GM12873 (cell line): ENCODE results near the gene MARCHF7.

Source experiments
- CTCF ChIP-seq: IDR thresholded peaks from 2 replicates; pipeline ENCODE4 v1.5.1; 2012; ENCODE audit warnings: low read depth, mild to moderate bottlenecking, moderate library complexity, low read length, control low read depth; ENCODE audit not compliant: insufficient read depth; ENCODE audit errors: missing control alignments

The MARCHF7 gene

DNA sequence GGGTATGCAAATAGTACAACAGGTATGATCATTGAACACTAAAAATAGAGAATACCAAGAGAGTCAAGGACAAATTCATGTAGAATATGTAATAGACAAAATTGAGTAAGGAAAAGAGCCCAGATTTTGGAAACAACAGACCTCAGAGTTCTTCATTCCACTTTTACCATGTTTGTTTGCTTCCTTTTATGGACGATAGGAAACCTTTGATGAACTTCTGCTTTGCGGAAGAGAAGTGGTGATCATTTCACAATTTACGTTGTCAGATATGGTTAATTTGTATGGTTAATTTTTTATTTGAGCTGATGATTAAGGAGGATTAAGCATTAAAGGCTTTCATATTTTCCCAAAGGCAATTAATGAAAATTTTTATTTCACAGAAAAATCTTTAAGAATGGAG is 16.3 kb downstream of the MARCHF7 start:
- TF ChIP-seq CTCF: no peak

DNA sequence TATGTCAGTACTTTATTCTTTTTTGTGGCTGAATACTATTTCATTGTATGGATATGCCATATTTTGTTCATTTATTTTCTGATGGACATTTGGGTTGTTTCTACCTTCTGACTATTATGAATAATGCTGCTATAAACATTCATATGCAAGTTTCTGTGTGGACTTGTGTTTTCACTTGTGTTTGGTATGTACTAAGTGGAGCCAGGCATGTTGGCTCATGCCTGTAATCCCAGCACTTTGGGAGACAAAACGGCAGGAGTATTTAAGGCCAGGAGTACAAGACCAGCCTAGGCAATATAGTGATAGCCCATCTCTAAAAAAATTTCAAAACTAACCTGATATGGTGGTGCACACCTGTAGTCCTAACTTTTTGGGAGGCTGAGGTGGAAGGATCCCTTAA is 23.3 kb downstream of the MARCHF7 start:
- no peak for TF ChIP-seq CTCF

DNA sequence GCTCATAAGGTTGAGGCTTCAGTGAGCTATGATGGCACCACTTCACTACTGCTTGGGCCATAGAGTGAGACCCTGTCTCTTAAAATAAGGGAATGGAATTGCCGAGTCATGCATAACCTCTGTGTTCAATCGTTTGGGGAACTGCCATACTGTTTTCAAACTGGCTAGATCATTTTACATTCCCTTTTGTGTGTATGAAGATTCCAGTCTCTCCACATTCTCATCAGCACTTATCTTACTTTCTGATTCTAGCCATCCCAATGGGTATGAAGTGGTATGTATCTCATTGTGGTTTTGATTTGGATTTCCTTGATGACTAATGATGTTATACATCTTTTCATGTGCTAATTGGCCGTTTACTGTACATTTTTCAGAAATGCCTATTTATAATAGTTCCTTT is 23.7 kb downstream of the MARCHF7 start:
- no peak for TF ChIP-seq CTCF

- no peak for TF ChIP-seq CTCF
Measured at GRCh38 chr2:159737292-159737916, 25.1 kb downstream of the MARCHF7 start.

DNA sequence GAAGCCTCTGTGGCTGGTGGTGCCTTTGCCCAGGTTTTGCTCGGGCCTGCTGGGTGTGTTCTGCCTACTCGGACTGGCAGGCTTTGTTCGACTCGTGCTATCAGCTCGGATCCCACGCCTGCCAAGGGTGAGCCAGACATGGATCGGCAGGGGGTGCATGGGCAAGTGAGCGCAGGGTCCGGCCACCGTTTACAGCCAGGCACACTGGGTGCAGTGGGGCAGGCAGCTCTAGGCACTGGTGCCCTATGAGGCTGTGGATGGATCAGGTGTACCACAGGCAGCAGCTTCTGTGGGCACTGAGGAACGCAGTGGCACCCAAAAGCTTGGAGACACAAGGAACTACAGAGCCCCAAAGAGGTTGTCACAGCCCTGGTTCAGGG is 25.6 kb downstream of the MARCHF7 start:
- no peak for TF ChIP-seq CTCF

DNA sequence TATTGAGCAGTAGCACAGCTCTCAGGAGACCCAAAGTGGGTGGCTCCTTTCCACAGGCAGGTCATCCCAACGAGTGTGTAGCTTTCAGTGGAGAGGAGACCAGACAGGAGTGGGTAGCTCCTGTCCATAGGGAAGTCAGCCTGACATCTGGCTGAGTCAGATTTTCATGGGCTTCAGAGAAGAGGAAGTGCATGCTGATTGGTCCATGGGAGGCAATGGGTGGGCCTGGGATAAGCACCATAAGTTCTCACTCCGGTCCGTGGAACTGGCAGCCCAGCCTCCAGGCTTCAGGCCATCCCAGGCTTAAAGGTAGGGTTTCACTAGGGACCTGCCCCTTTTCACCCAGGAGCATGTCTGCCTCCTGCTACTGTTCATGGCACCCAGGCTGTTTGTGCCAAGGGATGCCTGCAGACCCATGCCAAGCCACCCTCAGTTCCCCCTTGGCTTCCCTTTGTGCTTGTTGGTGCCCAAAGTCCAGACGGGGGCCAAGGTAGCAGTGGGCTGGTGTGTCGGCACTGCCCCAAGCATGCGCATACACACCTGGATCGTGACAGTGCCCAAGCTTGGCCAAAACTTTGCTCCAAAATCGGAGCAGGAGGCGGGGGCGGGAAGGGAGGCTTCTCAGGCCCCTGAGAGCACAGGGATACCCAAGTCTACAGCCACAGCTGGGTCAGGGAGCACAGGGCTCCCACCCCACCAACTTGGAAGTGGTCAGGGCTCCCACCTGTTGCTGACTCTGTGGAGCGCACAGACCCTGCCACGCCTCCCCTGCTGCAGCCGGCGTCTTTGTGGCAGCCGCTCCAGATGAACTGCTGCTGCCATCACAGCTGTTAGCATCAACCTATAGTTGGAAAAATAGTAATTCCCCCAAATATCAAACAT is 26.4 kb downstream of the MARCHF7 start:
- TF ChIP-seq CTCF: no peak

DNA sequence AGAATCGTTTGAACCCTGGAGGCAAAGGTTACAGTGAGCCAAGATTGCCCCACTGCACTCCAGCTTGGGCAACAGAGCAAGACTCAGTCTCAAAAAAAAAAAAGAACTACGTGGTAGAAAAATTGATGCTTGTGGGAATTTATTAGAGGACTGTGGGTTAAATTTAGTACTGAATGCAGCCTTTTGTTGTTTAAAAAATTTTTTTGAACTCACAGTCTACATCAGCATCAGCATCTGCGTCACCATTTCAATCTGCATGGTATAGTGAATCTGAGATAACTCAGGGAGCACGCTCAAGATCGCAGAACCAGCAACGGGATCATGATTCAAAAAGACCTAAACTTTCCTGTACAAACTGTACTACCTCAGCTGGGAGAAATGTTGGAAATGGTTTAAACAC is 30.5 kb downstream of the MARCHF7 start:
- TF ChIP-seq CTCF: no peak
